Stimulated activated CD4-positive, alpha-beta T cell treated with anti-CD3 and anti-CD28 coated beads, Interleukin-2, amount 100 ng/mL, for 4 hours (primary cell): ENCODE results near the gene SYNM.

ENCODE experiments used
- DNase-seq: peaks from one replicate; pipeline ENCODE4 v3.0.0-alpha.2; 2020; ENCODE audit warnings: low read depth

Gene SYNM

DNA sequence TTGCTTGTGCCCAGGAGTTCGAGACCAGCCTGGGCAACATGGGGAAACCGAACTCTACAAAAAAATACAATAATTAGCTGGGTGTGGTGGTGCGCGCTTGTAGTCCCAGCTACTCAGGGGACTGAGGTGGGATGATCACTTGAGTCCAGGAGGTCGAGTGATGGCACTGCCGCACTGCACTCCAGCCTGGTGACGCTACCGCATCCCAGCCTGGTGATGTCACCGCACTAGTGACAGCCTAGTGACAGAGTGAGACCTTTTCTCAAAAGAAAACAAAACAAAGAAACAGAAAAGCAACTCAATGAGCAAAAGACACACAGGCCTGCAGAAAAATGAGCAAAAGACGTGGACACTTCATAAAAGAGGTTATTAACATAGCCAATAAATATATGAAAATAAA lies 19.9 kb upstream of the SYNM start:
- no peak for DNase-seq

DNA sequence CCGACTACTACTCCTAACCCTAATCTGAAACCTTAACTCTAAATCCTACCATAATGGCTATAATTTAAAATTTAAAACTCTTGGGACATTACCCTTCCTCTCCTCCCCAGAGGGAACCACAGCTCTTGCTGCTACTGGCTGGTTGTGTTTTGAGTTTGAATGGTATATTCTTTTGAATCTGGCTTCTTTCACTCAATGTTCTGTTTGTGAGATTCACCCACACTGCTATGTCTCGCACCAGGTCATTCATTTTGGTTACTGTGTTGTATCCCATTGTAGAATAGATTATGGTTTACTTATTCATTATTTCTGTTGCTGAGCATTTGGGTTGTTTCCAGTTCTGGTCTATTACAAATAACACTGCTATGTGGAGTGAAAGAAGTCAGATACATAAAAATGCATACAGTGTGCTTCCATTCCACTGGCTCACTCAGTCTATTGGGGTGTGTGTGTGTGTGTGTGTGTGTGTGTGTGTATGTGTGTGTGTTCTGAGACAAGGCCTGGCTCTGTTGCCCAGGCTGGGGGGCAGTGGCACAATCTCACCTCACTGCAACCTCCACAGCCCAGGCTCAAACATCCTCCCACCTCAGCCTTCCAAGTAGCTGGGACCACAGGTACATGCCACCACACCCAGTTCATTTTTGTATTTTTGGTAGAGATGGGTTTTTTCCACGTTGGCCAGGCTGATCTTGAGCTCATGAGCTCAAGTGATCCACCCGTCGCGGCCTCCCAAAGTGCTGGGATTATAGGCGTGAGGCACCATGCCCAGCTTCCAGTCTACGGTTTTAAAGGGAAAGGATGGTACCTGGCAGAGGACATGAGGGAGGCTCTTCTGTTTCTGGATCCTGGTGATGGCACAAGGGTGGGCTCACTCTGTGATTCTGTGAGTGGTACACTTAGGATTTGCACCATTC lies 19.2 kb upstream of the SYNM start:
- no peak for DNase-seq

DNA sequence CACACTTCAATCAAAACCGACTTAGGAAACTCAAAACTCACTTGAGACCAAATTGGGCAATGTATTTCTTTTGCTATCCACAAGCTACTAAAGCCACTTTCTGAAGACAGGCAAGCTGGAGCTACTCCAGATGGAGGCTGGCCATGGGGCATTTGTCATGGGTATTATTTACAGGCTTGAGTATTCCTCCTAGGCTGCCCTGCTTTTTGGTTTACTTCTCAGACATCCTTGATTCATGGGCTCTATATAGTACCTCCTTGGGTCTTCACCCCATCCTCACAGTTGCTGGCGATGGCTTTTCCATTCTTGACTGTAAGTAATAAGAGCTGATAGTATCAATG lies 18.6 kb upstream of the SYNM start:
- DNase-seq, result no peak

DNA sequence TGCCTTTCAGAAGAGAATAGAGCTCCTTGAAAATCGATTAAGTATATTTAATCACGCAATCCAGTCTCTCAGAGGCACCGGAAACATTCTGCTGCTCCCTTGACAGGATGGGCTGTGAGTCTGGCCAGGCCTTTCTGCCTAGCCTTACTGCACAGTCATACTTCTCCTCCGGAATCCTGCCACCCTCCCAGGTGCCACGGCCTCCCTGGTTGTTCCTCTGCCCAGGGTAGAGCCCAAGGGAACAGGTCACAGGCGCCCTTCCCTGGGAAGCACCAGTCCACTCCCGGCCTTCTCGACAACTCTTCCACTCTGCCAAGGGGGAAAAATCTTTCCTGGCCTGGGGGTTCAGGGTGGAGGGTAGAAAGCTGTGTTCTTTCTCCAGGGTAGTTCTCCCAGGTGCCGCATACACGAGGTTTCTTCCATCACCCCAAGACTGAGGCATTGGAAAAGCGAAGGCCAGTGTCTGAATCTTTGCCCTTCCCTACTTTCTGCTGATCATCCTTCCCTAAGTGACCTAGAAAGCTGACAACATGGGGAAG lies 17.4 kb upstream of the SYNM start:
- no peak for DNase-seq

DNA sequence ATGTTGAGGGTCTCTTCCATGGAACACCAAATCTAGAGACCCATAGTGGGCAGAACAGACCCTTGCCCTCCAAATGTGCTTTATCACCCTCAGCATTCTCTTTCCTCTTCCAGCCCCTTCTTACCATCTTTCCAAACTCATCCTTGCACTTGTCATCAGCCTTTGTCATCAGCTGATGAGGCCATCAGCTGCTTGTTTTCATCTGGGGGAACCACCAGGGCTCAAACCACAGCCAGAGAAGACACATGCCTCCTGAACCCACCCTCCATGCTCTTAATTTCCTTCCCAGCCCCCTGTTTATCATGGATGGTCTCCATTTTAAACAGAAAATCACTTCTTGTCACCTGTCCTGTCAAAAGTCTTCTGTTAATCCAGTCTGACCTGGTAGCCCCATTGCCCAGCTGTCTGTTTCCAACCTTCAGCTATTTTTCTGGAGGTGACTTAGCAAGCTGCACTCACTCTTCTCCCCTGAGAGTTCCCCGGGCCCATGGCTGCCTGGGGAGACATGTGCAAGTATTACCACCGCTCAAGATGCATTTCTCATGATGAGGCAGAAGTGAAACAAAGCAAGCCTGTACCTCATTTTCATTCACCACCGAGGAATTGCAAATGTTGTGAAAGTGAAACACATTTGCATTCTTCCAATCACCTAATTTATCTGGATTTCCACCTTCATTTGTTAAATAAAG lies 14.7 kb upstream of the SYNM start:
- no peak for DNase-seq

DNA sequence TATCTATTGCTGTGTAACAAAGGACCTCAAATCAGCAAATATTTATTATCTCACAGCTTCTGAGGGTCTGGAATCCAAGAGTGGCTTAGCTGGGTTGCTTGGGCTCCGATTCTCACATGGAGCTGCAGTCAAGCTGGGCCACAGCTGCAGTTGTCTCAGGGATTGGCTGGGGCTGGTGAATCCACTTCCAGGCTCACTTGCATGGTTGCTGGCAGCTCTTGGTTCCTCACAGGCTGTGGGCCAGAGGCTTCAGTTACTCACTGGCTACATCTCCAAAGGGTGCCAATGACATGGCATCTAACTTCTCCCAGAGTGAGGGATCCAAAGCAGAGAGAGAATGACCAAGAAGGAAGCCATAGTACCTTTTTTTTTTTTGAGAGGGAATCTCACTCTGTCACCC lies 13.9 kb upstream of the SYNM start:
- no peak for DNase-seq

DNA sequence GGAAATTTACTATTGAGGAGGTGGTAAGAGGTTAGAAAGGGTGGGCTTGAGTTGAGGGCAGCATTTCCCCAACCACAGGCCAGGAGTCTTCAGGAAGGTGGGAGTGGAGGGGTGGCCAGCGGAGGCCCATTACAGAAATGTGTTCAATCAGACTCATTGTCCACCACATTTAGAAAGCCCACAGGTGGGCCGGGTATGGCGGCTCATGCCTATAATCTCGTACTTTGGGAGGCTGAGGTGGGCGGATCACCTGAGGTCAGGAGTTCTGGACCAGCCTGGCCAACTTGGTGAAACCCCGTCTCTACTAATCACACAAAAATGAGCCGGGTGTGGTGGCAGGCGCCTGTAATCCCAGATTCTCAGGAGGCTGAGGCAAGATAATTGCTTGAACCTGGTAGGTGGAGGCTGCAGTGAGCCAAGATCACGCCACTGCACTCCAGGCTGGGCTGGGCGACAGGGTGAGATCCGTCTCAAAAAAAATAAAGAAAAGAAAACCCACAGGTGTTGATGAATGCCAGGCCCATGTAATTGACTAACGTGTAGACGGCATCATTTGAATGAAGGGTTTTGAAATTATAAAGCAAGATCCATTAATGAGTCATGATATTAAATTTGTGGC lies 12.2 kb upstream of the SYNM start:
- no peak for DNase-seq

DNA sequence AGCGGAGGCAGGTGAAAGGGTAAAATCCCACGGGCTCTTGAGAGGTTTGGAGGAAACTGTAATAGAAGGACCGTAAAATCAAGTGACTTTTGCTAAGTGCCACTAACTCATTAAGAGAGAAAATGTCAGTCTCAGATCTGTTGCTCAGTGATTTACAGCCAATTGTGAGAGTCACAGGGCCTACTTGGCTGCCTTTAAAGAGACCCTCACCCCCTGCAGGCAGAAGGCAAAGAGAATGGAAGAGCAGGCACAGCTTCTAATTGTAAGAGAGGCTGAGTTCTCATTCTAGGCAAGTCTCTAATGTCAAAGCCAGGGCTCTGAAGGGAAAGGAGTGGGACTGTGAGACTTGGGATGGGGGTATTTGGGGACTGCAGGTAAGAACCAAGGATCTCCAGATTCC lies 9.3 kb upstream of the SYNM start:
- no peak for DNase-seq

DNA sequence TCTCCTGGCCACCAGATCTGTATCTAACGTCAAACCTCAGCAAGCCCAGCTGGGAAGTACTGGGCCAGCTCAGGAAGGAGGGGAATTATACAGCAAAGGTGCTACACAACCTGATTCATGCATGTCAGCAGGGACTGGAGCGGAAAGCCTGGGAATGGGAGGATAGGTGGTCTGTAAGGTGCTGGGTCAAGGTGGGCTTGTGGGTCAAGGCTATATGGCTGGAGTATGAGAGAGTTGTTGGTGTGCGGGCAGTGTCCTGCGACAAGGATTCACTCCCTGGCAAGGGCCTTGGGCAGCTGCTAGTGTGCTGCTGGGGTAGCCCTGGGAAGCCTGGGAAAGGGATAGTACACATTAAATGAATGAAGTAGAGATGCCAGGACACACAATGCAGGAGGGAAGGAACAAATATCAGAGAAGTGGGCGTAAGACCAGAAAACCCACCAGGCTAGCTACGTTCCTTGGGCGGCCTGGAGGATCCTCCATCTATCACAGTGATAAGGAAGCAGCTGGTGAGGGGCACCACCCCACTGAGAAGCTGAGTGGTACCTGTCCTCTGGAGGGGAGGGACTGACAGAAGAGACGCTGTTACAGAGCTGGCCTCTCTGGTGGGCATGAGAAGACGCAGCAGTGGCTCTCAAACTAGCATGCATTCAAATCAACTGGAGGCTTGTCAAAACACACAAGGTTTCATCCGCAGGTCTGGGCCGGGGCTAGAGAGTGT lies 8.5 kb upstream of the SYNM start:
- DNase-seq, result no peak

DNA sequence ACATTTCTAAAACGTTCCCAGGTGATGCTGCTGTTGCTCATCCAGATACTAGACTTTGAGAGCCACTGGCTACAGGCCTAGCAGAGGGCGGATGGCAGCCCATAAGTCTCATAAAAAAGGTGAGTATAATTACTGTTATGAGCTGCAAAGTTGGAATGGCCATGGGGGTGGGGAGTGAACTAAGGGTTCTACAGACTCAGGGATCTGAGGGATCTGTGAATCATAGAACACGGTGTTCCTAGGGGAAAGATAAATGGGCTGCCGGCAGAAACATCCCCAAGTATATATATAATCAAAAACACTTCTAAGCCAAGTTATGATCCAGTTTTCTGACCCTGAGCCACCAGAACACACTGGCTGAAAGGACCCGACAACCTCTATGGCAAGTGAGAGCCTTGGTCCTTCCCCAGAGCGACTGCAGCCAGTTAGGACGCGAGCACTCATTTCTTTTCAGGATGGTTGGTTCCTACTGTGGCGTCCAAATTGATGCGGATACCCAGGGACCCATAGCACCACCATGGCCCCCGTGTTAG lies 7.9 kb upstream of the SYNM start:
- DNase-seq, result no peak

DNA sequence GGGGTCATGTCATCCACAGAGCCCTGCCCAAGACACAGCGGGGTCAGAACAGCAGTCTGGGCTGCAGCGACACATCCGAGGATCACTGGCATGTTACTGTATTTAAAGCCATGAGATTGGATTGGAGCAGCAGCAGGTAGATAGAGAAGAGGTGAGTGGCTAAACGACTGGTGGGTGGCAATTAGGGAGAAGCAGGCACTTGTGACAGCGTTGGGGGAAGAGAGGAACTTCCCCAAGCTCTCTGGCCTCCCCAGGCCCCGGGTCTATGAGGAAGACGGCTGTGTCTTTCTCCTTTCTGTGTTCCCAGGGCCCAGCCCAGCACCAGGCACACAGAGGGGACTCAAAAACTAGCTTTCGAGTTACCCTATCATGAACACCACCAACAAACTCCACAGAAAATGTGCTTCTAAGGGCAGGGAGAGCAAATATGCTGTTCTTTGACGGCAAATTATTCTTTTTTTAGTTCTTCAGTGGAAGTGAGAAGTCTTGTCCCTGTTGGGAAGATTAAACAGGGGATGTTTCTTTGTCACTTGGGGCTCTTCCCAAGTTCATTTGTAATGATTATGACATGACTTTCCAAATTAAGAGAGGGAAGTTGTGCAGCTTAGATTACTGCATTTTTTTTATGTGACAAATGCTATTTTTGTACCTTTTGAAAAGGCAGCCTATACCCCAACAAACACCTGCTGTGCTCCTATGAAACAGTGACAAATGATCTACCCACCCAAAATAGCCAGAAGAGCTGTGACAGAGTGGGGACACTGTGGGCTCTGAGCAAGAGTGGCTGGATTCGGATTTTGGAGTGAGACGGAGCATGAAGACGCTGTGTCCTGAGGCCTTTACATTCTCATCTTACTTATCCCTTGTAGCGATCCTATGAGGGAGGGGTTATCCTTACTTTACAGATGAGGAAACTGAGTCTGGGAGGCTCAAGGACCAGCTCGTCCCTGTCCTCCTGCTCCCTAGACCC lies 7.2 kb upstream of the SYNM start:
- no peak for DNase-seq

DNA sequence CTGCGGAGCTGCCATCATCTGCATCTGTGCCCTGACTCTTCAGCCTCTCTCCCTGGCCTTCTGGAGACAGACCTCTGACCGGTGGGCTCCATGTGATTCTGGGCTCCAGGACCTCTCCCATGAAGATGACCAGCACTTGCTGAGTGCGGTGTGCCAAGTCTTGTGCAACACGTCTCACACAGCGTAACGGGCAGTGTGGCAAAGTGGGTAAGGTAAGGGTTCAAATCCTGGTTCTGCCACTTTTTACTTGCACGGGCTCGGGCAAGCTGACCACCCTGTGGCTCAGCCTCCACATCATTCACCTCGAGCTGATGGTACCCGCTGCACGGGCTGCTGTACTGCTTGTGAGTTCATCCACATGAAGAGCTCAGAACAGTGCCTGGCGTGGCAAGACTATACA lies 6.5 kb upstream of the SYNM start:
- no peak for DNase-seq

DNA sequence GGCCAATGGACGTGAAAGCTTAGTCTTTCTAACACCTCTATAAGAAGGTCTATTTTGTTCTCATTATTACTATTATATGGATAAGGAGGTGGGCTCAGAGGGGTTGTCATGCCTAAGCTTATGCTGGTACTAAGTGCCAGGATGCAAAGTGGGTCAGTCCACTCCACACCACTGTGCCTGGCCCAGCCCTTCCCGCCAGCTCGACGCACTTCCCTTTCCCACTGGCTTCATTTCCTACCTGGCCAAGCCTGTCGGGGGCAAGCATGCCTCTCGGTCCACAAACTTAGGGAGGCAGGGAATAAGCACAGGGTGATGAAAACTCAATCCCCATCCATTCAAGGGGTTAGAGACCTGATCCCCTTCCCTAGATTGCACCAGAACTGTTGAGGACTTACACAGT lies 5.9 kb upstream of the SYNM start:
- no peak for DNase-seq

DNA sequence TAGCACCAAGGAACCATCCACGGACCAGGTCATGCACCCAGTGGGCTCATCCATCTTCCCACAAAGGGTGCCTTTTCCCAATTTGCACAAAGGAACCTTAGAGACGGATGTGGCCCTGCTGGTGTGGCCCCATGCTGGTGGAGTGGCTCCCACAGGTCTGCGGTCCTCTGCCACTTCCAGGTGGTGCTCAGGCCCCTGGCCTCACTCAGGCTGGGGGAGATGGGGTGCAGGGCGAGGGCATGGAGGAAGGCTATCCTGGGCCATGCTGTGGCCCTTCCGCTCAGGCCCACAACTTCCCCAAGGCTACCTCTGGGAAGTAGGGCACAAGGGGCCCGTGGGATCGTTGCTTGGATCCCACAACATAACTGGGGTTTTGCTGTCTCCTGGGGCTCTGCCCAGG lies 5.2 kb upstream of the SYNM start:
- no peak for DNase-seq

DNA sequence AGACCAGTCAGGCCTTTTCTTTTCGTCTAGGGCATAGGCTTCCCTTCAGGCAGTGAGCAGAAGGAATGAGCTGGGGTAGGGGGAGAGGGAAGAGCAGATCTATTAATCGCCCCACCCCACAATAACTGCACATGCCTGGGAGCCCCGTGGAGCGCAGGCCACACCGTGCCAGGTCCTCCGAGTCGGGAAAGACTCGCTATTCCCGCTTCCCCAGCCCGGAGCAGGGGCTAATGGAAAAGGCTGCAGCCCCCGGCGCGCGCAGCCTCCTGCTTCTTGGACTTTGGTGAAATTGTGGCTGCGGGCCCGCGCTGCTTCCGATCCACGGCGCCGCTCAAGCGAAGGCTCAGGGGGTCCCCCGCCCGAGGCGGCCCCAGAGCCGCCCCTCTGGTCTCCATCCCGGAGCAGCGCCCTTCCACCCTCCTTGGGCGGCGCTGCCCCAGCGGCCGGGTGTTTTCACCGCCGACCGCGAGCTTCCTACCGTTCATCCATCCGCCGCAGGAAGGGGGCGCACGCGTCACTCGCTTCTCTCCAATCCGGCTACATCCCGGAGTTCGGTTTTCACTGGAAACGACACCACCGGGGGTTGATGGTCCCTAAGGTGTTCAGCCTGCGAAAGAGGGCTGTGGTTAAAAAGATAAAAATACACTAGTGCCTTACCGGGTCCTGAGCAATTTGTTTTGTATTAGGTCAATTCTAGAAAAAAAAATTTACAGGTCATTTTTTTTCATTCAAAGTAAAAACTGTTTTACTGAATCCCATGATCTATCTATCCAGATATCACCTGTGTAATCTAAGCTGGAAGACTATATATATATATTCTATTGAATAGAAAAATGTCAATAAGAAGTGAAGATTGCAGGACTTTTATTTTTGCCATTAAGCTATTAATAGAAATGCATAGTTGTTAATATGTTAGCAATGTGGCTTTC lies 4.4 kb upstream of the SYNM start:
- DNase-seq, result no peak

DNA sequence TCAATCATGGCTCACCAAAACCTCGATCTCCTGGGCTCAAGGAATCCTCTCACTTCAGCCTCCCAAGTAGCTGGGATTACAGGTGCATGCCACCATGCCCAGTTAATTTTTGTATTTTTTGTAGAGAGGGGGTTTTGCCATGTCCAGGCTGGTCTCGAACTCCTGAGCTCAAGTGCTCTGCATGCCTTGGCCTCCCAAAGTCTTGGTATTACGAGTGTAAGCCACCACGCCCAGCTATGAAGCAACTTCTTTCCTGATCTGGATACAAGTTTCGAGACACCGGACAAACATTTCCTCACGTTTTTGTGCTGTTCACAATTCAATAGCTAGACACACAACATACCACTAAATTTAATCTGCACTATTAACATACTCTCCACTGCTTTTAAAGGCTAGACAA lies 3.4 kb upstream of the SYNM start:
- DNase-seq, result no peak

DNA sequence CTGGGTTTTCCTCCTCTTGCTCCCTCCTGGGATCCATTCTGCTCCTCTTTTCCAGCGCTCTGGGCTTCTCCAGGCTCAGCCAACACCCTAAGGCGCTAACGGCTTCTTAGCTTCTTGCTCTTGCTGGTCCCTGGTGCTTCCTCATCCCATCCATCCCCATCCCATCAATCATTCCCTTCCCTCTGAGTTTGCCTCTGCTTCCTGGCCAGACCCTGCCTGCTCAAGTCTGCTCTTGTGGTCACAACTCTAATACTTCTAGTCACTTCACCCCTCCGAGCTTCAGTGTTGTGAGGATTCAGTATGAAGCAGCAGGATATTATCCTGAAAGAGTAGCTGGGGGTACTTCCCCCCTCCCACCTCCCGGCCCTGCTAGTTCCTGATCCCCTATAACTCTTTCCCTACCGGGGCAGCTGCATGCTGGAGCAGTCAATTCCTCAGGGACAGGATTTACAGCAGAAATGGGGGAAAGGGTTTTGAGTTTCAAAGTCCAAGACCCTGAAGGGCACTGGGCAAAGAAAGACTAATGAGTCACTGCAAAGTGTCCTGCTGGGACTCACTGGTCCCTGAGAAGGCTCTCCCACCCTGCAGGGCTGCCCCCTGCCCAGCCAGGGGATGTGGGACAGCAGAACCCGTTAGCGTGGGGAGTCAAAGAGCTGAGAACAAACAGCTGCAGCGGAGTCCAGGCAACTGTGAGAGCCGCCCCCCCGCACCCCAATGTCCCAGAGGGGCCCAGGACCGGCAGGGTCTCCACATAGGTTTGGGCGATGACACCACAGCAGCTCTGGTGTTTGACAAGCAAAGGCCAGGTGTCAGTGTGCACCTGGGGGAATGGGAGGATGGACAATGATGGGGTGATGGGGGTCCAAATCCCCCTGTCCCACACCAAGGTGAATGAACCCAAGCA lies 2.3 kb upstream of the SYNM start:
- DNase-seq, result no peak

DNA sequence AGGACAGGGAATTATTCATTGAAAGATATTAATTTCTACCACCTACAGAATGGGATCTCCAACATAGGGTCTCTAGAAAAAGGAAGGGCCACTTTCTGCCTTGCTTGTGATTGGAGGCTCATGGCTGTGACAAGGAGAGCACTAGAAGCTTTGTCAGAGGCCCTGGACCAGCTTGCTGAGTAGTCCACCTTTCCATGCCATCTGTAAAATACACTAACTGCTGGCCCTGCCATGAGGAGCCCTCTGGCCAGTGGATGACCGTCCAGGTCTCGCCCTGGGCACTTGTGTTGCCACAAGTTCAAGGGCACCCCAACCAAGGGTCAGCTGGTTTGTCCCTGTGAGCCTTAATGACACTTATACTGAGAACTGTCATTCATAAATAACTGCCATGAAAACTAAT lies 1.6 kb upstream of the SYNM start:
- DNase-seq, result no peak
